Skeletal muscle cell (primary cell): ENCODE measurements around the gene FRMD5.

Experiments used
- DNase-seq: peaks from one replicate; pipeline ENCODE4 v3.0.0-alpha.2; 2010; ENCODE audit warnings: low read depth
- H3K4me3 ChIP-seq: 2 replicates; pipeline ENCODE4 v1.5.1; 2011; ENCODE audit warnings: low read depth, mild to moderate bottlenecking, control low read depth, low read length, moderate library complexity

FRMD5 gene

GRCh38 chr15:43948691-43949325 lies 246.3 kb downstream of the FRMD5 start:
- DNase-seq = no peak
- no peak overlapping the region for H3K4me3 ChIP-seq

DNA sequence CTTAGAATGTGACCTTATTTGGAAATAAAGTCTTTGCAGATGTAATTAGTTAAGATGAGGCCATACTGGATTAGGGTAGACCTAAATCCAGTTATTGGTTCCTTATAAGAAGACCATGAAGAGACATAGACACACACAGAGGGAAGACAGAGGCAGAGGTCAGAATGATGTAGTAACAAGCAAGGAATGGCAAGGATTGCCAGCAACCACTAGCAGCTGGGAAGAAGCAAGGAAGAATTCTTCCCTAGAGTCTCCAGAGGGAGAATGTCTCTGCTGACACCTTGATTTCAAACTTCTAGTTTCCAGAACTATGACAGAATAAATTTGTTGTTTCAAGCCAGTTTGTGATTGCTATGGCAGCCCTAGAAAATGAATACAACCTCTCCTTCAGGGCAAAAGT lies 251.6 kb downstream of the FRMD5 start:
- DNase-seq = no peak
- H3K4me3 ChIP-seq = no peak overlapping the region

DNA sequence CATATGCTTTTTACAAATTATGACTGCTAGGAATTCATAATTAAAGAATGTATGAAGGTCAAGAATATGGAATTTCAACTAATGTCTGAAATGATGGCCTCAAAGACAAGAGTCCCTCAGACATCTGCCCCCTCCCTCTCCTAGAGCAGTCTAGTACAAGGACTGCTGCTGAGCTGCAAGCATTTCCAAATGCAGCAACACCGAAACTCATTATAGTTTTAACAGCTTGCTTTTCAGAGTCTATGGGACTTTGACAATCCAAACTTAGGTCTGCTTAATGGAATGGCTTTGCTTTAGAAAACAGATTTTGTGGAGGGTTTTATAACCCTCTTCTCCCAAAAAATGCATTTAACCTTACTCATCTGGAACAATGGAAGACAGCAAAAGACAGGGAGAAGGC lies 252.9 kb downstream of the FRMD5 start:
- no peak overlapping the region for H3K4me3 ChIP-seq
- no peak for DNase-seq

DNA sequence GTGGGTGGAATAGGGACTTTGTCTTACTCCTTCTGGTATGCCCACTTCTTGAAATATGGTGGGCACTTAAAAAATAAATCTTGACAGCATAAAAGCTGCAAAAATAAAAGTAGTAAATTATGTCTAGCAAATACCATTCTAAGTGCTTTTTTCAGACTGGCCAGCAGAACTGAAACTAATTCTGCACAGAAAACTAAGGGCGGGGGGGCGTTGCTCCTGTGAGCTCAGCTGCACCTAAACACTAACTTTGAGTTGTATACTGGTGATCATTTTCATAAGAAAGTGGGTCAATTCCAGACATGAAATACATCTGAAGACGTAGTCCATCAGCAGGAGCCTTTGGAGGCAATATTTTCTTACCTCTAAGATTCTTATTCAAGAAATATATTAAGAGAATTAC lies 253.5 kb downstream of the FRMD5 start:
- H3K4me3 ChIP-seq = no peak overlapping the region
- DNase-seq = no peak

- no peak for DNase-seq
Observed at GRCh38 chr15:43941071-43941470, 254.0 kb downstream of the FRMD5 start.

DNA sequence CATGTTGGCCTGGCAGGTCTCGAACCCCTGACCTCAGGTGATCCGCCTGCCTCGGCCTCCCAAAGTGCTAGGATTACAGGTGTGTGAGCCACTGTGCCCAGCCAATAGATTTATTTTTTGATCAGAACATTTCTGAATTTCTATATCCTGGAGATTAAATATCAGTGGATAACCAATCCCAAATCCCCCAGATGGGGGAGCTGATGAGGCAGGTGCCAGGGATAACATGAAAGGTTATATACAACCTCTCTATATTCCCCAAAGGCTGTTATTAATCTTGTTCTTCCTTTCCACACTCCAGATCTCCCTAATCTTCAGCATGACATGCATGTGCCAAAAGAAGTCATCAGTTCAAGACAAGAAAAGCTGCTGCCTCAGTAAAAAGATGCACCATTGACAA lies 256.0 kb downstream of the FRMD5 start:
- DNase-seq = no peak
- H3K4me3 ChIP-seq = no peak overlapping the region

More at GRCh38 chr15:43941071-43941470, 254.0 kb downstream of the FRMD5 start:
- H3K4me3 ChIP-seq = no peak overlapping the region

DNA sequence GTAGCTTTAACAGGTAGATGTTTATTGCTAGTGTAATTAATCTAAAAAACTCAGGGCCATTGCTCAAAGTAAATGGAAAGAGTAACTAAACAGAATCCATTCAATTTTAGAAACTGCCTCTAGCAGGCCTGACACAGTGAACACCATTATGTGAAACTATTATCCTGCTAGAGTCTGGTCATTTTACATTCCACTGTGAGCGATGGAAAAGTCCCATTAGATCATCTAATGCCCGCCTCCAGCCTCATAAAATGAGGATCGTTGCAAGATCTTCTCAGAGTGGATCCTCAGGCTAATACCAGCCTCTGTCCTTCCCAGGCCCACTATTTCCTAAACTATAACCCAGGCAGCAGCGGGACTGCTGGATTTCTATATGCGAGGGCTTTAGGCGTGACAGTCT lies 260.6 kb downstream of the FRMD5 start:
- no peak for DNase-seq
- H3K4me3 ChIP-seq = no peak overlapping the region

- H3K4me3 ChIP-seq = no peak overlapping the region
- DNase-seq = no peak
Observed at GRCh38 chr15:43932907-43933306, 262.2 kb downstream of the FRMD5 start.

GRCh38 chr15:43931790-43932435 lies 263.2 kb downstream of the FRMD5 start:
- no peak for DNase-seq
- no peak overlapping the region for H3K4me3 ChIP-seq

GRCh38 chr15:43931119-43931518 lies 264.0 kb downstream of the FRMD5 start:
- H3K4me3 ChIP-seq = no peak overlapping the region
- no peak for DNase-seq

DNA sequence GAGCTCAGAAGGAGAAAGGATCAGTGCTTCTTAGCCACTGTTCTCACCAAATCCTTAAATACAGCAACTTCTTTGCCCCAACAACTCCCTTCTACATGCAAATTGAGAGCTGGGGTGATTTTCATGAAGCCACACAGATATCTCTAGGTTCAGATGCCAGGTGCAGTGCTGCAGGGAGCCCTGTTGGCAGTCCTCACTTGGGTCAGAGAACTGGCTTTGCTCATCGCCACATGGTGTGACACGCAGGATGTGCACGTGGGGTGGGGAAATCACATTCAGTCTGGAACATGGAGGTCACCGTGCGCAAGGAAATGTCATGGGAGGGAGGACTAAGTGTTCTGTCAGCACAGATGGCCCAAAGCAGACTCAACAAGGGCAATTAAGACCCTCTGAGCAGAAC lies 264.5 kb downstream of the FRMD5 start:
- DNase-seq = no peak
- H3K4me3 ChIP-seq = no peak overlapping the region

GRCh38 chr15:43930079-43930478 lies 265.0 kb downstream of the FRMD5 start:
- no peak overlapping the region for H3K4me3 ChIP-seq
- DNase-seq = no peak

GRCh38 chr15:43928152-43928551 lies 266.9 kb downstream of the FRMD5 start:
- no peak overlapping the region for H3K4me3 ChIP-seq
- no peak for DNase-seq

DNA sequence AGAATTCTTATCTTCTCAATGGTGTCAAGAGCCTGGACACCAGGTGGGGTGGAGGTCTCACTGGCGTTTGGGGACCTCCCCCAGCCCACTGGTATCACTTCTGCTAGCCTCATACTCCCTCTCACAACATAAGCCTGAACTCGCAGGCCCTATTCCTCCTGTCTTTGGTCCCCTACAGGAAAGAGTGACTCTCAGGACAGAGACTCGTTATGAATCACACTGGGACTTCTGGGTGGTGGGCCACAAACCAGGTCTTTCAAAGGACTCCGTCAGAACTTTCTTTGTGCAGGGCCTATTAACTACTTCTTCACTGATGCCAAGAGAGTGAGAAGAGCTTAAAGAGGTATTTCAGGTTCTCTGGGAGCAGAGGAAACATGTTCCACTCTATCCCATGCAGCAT lies 267.9 kb downstream of the FRMD5 start:
- H3K4me3 ChIP-seq = no peak overlapping the region
- no peak for DNase-seq

GRCh38 chr15:43923553-43923952 lies 271.5 kb downstream of the FRMD5 start:
- no peak for DNase-seq
- H3K4me3 ChIP-seq = no peak overlapping the region

DNA sequence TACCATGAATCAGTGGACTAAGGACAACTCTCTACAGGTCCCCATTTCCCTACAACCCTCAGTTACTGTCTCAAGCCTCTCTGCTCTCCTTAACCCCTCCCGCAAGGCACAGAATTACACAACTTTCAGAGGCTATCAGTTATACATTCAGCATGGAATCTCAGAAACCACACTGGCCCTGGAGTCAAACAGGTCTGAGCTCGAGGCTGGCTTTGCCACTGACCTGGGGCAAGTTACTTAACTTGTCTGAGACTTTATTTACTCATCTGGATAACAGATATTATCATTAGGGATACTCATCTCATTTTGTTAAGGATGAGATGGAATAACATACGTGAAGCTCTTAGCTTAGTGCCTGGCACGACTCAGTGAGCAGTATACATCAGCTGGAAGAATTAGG lies 273.1 kb downstream of the FRMD5 start:
- no peak for DNase-seq
- no peak overlapping the region for H3K4me3 ChIP-seq

DNA sequence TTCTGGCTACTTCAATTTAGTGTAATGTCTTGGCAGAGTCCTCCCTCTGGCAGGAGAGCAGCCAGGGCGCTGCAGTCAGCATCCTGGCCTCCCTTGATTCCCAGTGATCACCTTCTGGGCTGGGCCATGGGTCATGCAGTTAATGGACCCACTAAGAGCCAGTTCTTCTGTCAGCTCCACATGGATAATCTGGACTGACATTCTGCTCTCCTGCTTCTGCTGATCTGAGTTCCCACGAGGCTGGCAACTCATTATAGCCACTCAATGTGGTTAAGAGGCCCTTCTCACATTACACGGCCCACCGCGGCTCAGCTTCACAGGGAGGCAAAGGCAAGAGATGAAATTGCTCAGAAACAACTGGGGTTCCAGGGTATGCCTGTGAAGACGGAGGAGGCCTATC lies 274.3 kb downstream of the FRMD5 start:
- H3K4me3 ChIP-seq = no peak overlapping the region
- no peak for DNase-seq

- no peak overlapping the region for H3K4me3 ChIP-seq
- DNase-seq = no peak
Observed at GRCh38 chr15:43920254-43920600, 274.8 kb downstream of the FRMD5 start.

DNA sequence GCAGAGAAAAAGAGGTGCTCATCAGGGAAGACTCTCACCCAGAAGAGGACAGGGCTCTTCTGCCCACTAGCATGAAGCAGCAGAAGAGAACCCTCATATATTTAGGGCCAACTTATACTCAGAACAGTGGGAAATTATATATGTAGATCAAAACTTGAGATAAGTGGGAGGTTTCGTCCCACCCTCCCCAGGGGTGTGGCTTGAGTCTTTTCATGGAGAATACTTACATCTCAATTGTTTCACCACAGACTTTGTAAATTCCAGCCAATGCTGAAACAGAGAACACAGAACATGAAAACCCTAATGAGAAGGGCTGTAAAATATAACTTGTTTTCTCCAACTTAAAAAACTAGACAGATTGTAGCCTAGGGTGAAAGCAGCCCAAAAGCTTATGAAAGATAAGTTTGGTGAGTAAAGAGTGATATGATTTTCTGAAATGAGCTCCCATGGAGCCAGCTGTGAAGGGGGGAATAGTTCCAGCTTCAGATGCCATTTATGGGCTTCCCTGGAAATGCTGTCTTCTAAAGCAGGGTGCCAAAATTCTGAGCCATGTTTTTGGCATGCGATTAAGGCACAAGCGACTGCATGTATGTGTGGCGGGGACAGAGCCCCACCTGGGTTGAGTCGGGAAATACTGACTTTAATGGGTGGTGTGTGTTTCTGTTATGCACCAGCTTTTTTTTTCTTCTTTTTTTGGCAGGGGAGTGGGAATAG lies 275.4 kb downstream of the FRMD5 start:
- no peak overlapping the region for H3K4me3 ChIP-seq
- DNase-seq = no peak

DNA sequence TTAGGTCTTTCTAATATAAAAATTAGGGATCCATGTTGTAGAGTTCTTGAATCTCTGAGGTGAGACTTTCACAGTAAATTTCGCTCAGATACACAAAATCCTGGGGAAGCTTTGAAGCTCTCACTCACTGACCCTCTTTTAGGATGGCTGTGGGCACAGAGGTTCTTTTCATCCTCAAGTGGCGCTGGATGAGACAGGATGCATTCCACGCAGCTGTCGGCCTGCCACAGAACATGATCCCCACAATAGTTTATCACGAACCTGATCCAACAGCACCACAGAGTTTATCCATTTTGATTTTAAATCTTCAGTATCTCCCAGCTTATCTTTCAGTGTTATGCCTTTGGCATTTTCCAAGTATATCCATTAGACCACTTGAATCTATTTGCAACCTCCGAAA lies 276.4 kb downstream of the FRMD5 start:
- no peak overlapping the region for H3K4me3 ChIP-seq
- no peak for DNase-seq

DNA sequence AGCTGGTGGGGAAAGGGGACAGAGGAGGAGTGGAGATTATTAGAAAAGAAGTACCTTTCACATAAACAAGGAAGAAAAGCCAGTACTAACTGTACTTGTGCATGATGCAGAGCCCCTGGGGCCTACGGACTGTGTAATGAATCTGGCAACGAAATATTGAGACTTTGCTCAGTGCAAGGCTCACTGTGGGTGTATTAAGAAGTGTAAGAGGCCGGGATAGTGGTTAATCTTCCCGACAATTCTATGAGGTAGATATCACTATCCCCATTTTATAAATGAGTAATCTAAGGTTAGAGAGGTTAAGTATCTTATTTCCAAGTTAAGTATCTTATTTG lies 278.8 kb downstream of the FRMD5 start:
- DNase-seq = no peak
- H3K4me3 ChIP-seq = no peak overlapping the region
